ENCODE results near the gene TINAG.
A peak's percentile ranks its signal among the peaks of the same experiment; 100 is the strongest.

The TINAG gene

GRCh38 chr6:54266400-54266923 lies 41.8 kb upstream of the TINAG start:
- TF ChIP-seq CTCF (IDR thresholded peaks at IDR 0.05; ENCODE audit: low read depth, low read length) = 0 out of 2 replicates have a peak, but pooled peaks have one; percentile 14
- H3K36me3 ChIP-seq = no peaks in the 10 kb centered on the region
- no peak overlapping the region for H3K4me3 ChIP-seq (ENCODE audit: low read depth, low read length)
- no peak overlapping the region for H3K27ac ChIP-seq
- DNase-seq = no peak
- no peaks in the 10 kb centered on the region for H3K9me3 ChIP-seq (ENCODE audit: severe bottlenecking)
- peaks cover 41% of the 10 kb centered on the region for H3K27me3 ChIP-seq (ENCODE audit: insufficient read depth, low read depth, severe bottlenecking)

GRCh38 chr6:54267798-54268197 lies 40.4 kb upstream of the TINAG start:
- no peaks in the 10 kb centered on the region for H3K9me3 ChIP-seq (ENCODE audit: severe bottlenecking)
- no peak overlapping the region for H3K4me3 ChIP-seq (ENCODE audit: low read depth, low read length)
- H3K27ac ChIP-seq = no peak overlapping the region
- peak; percentile 63 for TF ChIP-seq CTCF (IDR thresholded peaks at IDR 0.05; ENCODE audit: low read depth, low read length)
- peak; percentile 59 for DNase-seq
- H3K36me3 ChIP-seq = no peaks in the 10 kb centered on the region
- H3K27me3 ChIP-seq (ENCODE audit: insufficient read depth, low read depth, severe bottlenecking) = peaks cover 50% of the 10 kb centered on the region

- no peaks in the 10 kb centered on the region for H3K36me3 ChIP-seq
These were observed 34.9 kb upstream of the TINAG start for GRCh38 chr6:54273214-54273820.

GRCh38 chr6:54274383-54274782 lies 33.9 kb upstream of the TINAG start:
- no peaks in the 10 kb centered on the region for H3K36me3 ChIP-seq
- H3K27me3 ChIP-seq (ENCODE audit: insufficient read depth, low read depth, severe bottlenecking) = peaks cover 32% of the 10 kb centered on the region
- TF ChIP-seq CTCF (IDR thresholded peaks at IDR 0.05; ENCODE audit: low read depth, low read length) = no peak
- H3K27ac ChIP-seq = no peak overlapping the region
- no peak for DNase-seq
- no peaks in the 10 kb centered on the region for H3K9me3 ChIP-seq (ENCODE audit: severe bottlenecking)
- H3K4me3 ChIP-seq (ENCODE audit: low read depth, low read length) = no peak overlapping the region

More at GRCh38 chr6:54273214-54273820, 34.9 kb upstream of the TINAG start:
- TF ChIP-seq CTCF (IDR thresholded peaks at IDR 0.05; ENCODE audit: low read depth, low read length) = no peak
- peaks cover 31% of the 10 kb centered on the region for H3K27me3 ChIP-seq (ENCODE audit: insufficient read depth, low read depth, severe bottlenecking)
- H3K27ac ChIP-seq = no peak overlapping the region
- no peak for DNase-seq
- H3K4me3 ChIP-seq (ENCODE audit: low read depth, low read length) = no peak overlapping the region
- H3K9me3 ChIP-seq (ENCODE audit: severe bottlenecking) = no peaks in the 10 kb centered on the region

- Histone ChIP-seq H3K27ac (no peak overlapping the region), H3K9me3 (ENCODE audit: severe bottlenecking) (no peaks in the 10 kb centered on the region), H3K27me3 (ENCODE audit: insufficient read depth, low read depth, severe bottlenecking) (peaks cover 13% of the 10 kb centered on the region), H3K36me3 (no peaks in the 10 kb centered on the region), H3K4me3 (ENCODE audit: low read depth, low read length) (no peak overlapping the region)
- TF ChIP-seq CTCF (IDR thresholded peaks at IDR 0.05; ENCODE audit: low read depth, low read length) = no peak
- DNase-seq = no peak
These were observed 26.1 kb upstream of the TINAG start for GRCh38 chr6:54282186-54282585.

Measured in WERI-Rb-1 (cell line).